Activated T-helper 2 cell treated with anti-CD3 and anti-CD28 coated beads, Interferon-gamma antibody, Interleukin-2, Interleukin-4, amounts not matched to agents 10 μg/mL and 5 μg/mL and 100 μg/mL, durations not matched to agents 14 hours and 24 hours and 36 hours (primary cell): ENCODE measurements around the gene ZBTB16. TPM values are rescaled to one million over a fixed set of nuclear protein-coding genes. Genes with fewer than 3 reads are reported as not detected.

ENCODE experiments used
- DNase-seq: peaks from one replicate; pipeline ENCODE4 v3.0.0; 2021; ENCODE audit warnings: low spot score
- H3K27ac Mint-ChIP-seq: one replicate; pipeline ENCODE4 v1.8.0; 2021; ENCODE audit warnings: mixed read lengths
- H3K27me3 Mint-ChIP-seq: one replicate; pipeline ENCODE4 v1.8.0; 2021; ENCODE audit warnings: low read depth, mixed read lengths
- H3K36me3 Mint-ChIP-seq: one replicate; pipeline ENCODE4 v1.8.0; 2021; ENCODE audit warnings: low read depth, mixed read lengths
- H3K4me1 Mint-ChIP-seq: one replicate; pipeline ENCODE4 v1.8.0; 2021; ENCODE audit warnings: low read depth, mixed read lengths
- H3K4me3 Mint-ChIP-seq: one replicate; pipeline ENCODE4 v1.8.0; 2021; ENCODE audit warnings: low read depth, mild to moderate bottlenecking, moderate library complexity, mixed read lengths
- H3K9me3 Mint-ChIP-seq: one replicate; pipeline ENCODE4 v1.8.0; 2021; ENCODE audit warnings: mixed read lengths
- intact Hi-C: fragments of 100-400 bp; cut with micrococcal nuclease; formaldehyde crosslinking; loops from one replicate; pipeline ENCODE4 v1.15.1; 2023
- total RNA-seq: library from RNA; stranded (reverse); gene quantifications from 2 replicates; pipeline ENCODE4 v1.2.3, GENCODE V29; 2022

ZBTB16 gene
- total RNA-seq, 1 donor from 2014 or later: 2.9 TPM

DNA sequence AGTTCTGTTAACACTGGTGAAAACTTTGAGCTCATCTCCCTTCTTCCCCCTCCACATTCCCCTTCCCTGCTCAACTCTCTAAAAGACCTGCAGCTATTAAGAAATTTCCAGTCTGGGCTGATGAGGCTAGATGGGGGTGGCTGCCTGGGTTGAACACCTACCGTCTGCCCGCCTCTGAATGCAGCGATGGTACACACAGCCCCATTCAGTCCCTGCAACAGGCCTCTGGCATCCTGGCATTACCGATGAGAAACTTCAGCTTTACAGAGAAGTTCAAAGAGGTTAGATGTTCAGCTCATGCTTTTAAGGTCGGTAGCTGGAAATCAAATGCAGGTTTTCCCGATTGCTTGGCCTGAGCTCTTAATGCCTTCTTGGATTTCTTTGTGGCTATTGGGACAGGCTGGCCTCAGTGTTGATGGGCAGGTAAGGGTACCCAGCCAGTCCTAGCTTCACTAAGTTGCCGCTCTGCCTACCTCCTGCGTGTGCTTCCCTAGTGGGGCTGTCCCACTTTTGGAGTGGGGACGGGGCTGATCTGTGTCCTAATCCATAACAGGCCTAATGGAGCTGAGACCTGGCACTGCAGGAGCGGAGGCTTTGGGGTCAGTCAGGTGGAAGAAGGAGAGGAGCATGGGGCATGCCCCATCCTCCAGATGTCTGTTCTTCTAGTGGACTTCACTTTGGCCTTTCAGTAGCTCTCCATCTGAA, 49.1 kb downstream of the ZBTB16 start:
- H3K4me1 Mint-ChIP-seq: peaks cover 42% of the 10 kb centered on the region
- peaks cover 56% of the 10 kb centered on the region for H3K27me3 Mint-ChIP-seq
- intact Hi-C loops: loop anchor here (10.0 kb wide), 1 partner anchor 56 kb away; no protein-coding TSS in a partner anchor
- H3K36me3 Mint-ChIP-seq: peaks cover 2% of the 10 kb centered on the region
- no peak overlapping the region for H3K4me3 Mint-ChIP-seq
- no peak overlapping the region for H3K27ac Mint-ChIP-seq
- H3K9me3 Mint-ChIP-seq: no peaks in the 10 kb centered on the region
- DNase-seq: no peak

DNA sequence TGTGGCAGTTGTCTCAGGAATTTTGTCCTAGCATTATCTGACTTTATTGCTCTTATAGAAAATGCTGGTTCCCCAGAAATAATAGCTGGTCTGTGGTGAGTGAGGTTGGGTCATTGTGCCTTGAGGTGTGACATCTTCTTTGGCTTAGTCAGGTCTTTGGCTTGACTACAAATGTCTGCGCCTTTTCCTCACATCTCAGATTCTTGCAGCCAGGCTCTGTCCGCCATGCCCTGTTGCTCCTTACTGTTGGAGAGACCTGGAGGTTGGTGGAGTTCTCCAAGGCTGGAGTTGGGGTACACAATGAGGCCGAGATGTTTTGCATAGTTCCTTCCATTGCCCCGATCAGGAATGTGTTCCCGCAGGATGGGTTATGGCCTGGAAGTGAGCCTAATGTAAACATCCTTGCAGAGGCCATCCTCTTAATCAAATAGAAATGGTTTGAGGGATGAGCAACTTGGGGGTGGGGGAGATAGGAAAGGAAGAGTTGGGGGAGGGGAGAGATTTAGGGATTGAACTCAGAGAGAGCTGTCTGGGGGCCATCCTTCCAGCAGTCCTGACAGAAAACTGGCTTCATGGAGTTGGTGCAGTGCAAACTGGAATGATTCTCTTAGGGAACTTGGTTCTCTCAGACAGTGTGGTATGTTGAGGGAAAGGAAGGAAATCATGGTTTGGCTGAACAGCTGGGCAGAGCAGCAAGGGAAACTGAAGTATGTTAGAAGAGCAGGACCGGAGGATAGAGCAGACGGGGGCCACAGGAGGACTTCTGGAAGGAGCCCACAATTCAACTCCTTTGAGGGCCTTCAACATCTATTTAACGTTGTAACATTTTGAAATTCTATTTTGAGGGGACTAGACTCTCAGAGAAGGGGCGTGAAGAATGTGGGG, 49.9 kb downstream of the ZBTB16 start:
- H3K9me3 Mint-ChIP-seq: no peaks in the 10 kb centered on the region
- H3K4me1 Mint-ChIP-seq: peaks cover 36% of the 10 kb centered on the region

GRCh38 chr11:114110123-114110522, 50.6 kb downstream of the ZBTB16 start:
- intact Hi-C loops: no loop called here
- no peak for DNase-seq
- no peaks in the 10 kb centered on the region for H3K9me3 Mint-ChIP-seq
- H3K27ac Mint-ChIP-seq: no peak overlapping the region
- peaks cover 32% of the 10 kb centered on the region for H3K4me1 Mint-ChIP-seq
- peaks cover 67% of the 10 kb centered on the region for H3K27me3 Mint-ChIP-seq
- H3K36me3 Mint-ChIP-seq: peaks cover 2% of the 10 kb centered on the region
- H3K4me3 Mint-ChIP-seq: no peak overlapping the region

More for the DNA sequence above, 49.9 kb downstream of the ZBTB16 start:
- DNase-seq: no peak
- Mint-ChIP-seq H3K27ac (no peak overlapping the region), H3K4me3 (no peak overlapping the region), H3K27me3 (peaks cover 63% of the 10 kb centered on the region), H3K36me3 (peaks cover 2% of the 10 kb centered on the region)
- intact Hi-C loops: loop anchor here (10.0 kb wide), 1 partner anchor 55 kb away; no protein-coding TSS in a partner anchor

DNA sequence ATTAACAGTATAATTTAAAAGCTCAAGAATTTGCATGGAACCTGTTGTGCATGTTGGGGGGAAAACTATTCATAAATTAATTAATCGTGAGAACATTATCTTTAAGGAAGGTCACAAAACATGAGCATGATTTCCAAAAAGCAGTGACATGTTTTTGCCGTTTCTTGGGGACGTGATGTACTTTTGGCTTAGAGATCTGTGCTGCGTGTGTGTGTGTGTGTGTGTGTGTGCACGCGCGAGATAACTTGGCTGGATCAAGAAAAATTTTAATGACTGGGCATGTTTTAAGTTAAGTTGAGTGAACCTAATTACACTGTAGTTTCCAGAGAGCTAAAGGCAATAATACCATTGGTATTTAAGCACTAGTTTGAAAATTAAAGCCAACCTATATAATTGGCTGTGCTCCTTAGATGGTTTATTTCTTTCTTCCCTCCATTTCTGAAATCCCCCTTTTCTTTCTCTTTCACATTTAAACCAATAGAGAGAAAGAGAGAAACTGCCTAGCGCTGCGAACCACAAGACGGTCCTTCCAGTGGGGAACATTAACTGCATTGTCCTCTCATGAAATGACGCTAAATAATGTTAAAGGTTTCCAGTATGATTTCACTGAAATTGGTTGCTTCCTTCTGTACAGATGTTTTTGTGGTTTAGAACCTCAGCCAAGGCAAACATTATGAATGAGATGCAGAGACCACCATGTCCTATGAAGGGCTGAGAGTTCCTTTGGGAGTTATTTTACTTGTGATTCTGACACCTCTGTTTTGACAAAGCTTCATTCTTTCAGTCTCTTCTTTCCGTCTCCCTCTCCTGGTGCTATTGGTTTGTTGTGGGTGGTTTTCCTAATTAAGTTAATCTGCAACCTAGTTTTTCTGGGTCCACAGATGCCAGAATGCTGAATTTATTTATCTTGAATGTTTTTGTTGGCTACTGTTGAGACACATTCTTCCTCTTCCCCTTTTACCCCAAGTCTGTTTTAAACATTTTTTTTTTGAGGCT, 51.7 kb downstream of the ZBTB16 start:
- Mint-ChIP-seq H3K4me3 (no peak overlapping the region), H3K27ac (no peak overlapping the region), H3K9me3 (no peaks in the 10 kb centered on the region), H3K27me3 (peaks cover 74% of the 10 kb centered on the region), H3K4me1 (peaks cover 30% of the 10 kb centered on the region), H3K36me3 (no peaks in the 10 kb centered on the region)
- DNase-seq: no peak
- intact Hi-C loops: no loop called here

- H3K27me3 Mint-ChIP-seq: peaks cover 67% of the 10 kb centered on the region
- intact Hi-C loops: no loop called here
- no peak for DNase-seq
- H3K27ac Mint-ChIP-seq: no peak overlapping the region
- peaks cover 17% of the 10 kb centered on the region for H3K4me1 Mint-ChIP-seq
- no peaks in the 10 kb centered on the region for H3K36me3 Mint-ChIP-seq
- H3K9me3 Mint-ChIP-seq: no peaks in the 10 kb centered on the region
- no peak overlapping the region for H3K4me3 Mint-ChIP-seq
Measured at GRCh38 chr11:114115451-114115928, 56.0 kb downstream of the ZBTB16 start.

- Mint-ChIP-seq H3K27me3 (peaks cover 59% of the 10 kb centered on the region), H3K4me1 (peaks cover 10% of the 10 kb centered on the region), H3K9me3 (no peaks in the 10 kb centered on the region), H3K36me3 (no peaks in the 10 kb centered on the region), H3K27ac (no peak overlapping the region), H3K4me3 (no peak overlapping the region)
- no peak for DNase-seq
- intact Hi-C loops: no loop called here
Measured at GRCh38 chr11:114116357-114116756, 56.8 kb downstream of the ZBTB16 start.

DNA sequence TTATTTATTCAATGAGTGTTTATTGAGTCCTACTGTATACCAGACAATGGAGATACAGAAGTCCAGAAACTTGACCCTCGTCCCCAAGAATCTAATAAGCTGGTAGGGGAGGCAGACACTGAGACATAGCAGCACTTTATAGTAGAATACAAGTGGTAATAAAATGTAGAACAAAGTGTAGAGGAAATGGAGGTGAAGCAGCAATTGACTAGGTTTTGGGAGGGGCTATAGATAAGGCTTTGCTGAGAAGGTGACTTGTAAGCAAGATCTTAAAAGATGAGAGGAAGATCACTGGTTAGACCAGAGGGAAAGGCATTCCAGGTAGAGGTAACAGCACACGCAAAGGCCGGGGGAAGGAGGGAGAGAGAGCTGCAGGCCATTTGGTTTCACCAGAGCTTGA, 57.3 kb downstream of the ZBTB16 start:
- Mint-ChIP-seq H3K9me3 (no peaks in the 10 kb centered on the region), H3K36me3 (no peaks in the 10 kb centered on the region), H3K27me3 (peaks cover 54% of the 10 kb centered on the region), H3K4me3 (no peak overlapping the region), H3K27ac (no peak overlapping the region), H3K4me1 (peaks cover 7% of the 10 kb centered on the region)
- no peak for DNase-seq
- intact Hi-C loops: no loop called here

GRCh38 chr11:114120606-114121005, 61.1 kb downstream of the ZBTB16 start:
- H3K4me3 Mint-ChIP-seq: no peak overlapping the region
- intact Hi-C loops: no loop called here
- H3K27me3 Mint-ChIP-seq: peaks cover 37% of the 10 kb centered on the region
- H3K4me1 Mint-ChIP-seq: peaks cover 5% of the 10 kb centered on the region
- no peaks in the 10 kb centered on the region for H3K36me3 Mint-ChIP-seq
- no peak overlapping the region for H3K27ac Mint-ChIP-seq
- no peaks in the 10 kb centered on the region for H3K9me3 Mint-ChIP-seq
- no peak for DNase-seq

DNA sequence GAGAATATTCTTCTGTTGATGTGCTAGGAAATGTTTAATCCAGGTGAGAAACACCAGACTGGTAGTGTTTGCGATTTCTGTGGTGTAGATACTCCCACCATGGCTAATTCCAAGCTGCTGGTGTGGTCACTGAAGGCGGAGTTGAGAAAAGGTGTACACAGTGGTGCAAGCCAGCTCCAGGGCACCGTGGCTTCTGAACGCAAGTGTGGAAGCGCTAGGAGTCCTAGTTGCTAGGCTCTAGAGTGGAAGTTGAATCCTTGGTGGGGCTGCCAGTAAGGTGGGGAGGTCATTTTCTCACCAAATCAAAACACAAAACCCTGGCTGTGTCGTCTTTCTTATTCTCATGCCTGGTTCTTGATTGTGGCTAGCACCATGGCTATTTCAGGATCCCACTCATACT, 61.6 kb downstream of the ZBTB16 start:
- Mint-ChIP-seq H3K36me3 (no peaks in the 10 kb centered on the region), H3K27ac (no peak overlapping the region), H3K27me3 (peaks cover 37% of the 10 kb centered on the region), H3K9me3 (no peaks in the 10 kb centered on the region), H3K4me3 (no peak overlapping the region), H3K4me1 (peaks cover 5% of the 10 kb centered on the region)
- intact Hi-C loops: no loop called here
- no peak for DNase-seq

GRCh38 chr11:114121804-114122504, 62.4 kb downstream of the ZBTB16 start:
- no peak overlapping the region for H3K27ac Mint-ChIP-seq
- peaks cover under 1% of the 10 kb centered on the region for H3K4me1 Mint-ChIP-seq
- intact Hi-C loops: no loop called here
- no peak for DNase-seq
- no peak overlapping the region for H3K4me3 Mint-ChIP-seq
- H3K27me3 Mint-ChIP-seq: peaks cover 33% of the 10 kb centered on the region
- no peaks in the 10 kb centered on the region for H3K36me3 Mint-ChIP-seq
- no peaks in the 10 kb centered on the region for H3K9me3 Mint-ChIP-seq

- intact Hi-C loops: no loop called here
- H3K4me3 Mint-ChIP-seq: no peak overlapping the region
- no peaks in the 10 kb centered on the region for H3K9me3 Mint-ChIP-seq
- H3K27me3 Mint-ChIP-seq: peaks cover 30% of the 10 kb centered on the region
- no peak overlapping the region for H3K27ac Mint-ChIP-seq
- DNase-seq: no peak
- H3K4me1 Mint-ChIP-seq: no peaks in the 10 kb centered on the region
- H3K36me3 Mint-ChIP-seq: no peaks in the 10 kb centered on the region
Measured at GRCh38 chr11:114122686-114123085, 63.2 kb downstream of the ZBTB16 start.
